ENCODE measurements around the gene RASA3. TPM values are rescaled to one million over a fixed set of nuclear protein-coding genes. Genes with fewer than 3 reads are reported as not detected.

RASA3 gene
- total RNA-seq, 1 experiment from 2014 or later = 0.95 TPM

DNA sequence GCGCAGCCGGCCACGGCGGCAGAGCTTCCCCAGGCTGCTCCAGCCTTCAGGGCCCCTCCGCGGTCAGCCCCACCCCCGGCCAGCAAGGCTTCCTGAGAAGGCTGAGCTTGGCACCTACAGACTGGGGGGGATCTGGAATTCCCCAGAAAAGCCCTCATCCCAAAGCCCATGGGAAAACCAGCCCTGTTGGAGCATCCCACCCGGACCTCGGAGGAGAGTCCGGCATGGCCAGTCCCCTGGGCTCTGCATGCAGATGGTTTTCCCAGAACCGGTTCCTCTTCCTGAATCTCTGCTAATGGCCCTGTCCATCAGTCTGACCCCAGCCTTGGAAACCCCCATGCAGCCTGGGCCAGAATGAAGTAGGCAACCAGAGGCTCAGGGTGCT is 10.3 kb downstream of the RASA3 start:
- no peak overlapping the region for H3K4me3 Mint-ChIP-seq (ENCODE audit: unreplicated experiment)
- peaks cover 19% of the 10 kb centered on the region; the same call in 1 of the 2 replicates for H3K4me1 ChIP-seq

DNA sequence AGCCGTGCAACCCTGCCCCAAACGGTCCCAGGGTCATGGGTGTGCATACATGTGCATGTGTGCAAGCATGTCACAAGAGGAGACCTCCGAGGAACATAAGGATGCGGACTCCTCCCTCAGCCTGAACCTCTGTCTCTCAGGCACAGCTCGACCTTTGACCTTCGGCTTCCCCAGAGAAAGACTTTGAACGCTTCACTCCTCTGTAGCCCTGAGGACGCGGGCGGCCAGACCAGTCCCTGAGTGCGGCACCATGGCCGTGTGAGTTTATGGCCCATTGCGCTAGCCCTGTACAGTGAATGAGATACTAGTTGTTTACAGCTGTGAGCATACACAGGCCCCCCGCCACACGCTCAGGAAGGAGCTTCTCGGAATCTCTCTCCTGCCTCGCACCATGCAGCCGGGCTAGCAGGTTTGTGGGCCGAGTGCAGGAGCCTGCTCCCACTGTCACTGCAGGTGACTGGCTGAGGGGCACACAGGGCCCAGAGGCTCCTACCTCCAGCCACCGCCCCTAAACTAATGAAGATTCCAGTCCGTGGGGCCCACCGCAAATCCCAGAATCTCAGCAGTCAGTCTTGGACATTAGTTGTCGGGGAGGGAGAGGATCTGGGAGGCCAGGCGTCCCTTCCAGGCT is 10.8 kb downstream of the RASA3 start:
- Histone ChIP-seq H3K27me3 (replicated peaks; ENCODE audit: control insufficient read depth, insufficient read depth, low read length) (no peaks in the 10 kb centered on the region), H3K36me3 (ENCODE audit: control insufficient read depth, insufficient read depth, low read length) (no peaks in the 10 kb centered on the region), H3K4me1 (peaks cover 19% of the 10 kb centered on the region; the same call in 1 of the 2 replicates), H3K4me3 (ENCODE audit: low read depth, low read length) (no peak overlapping the region), H3K9me3 (no peaks in the 10 kb centered on the region)
- TF ChIP-seq, protein P1, sequence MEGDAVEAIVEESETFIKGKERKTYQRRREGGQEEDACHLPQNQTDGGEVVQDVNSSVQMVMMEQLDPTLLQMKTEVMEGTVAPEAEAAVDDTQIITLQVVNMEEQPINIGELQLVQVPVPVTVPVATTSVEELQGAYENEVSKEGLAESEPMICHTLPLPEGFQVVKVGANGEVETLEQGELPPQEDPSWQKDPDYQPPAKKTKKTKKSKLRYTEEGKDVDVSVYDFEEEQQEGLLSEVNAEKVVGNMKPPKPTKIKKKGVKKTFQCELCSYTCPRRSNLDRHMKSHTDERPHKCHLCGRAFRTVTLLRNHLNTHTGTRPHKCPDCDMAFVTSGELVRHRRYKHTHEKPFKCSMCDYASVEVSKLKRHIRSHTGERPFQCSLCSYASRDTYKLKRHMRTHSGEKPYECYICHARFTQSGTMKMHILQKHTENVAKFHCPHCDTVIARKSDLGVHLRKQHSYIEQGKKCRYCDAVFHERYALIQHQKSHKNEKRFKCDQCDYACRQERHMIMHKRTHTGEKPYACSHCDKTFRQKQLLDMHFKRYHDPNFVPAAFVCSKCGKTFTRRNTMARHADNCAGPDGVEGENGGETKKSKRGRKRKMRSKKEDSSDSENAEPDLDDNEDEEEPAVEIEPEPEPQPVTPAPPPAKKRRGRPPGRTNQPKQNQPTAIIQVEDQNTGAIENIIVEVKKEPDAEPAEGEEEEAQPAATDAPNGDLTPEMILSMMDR (IDR thresholded peaks at IDR 0.05; ENCODE audit: insufficient read depth in 1 of 2, low read depth in 1 of 2, low read length in 1 of 2, severe bottlenecking in 1 of 2, unreplicated experiment in 1 of 2) = no peak
- ChIA-PET CTCF (no interaction called here), POLR2A (interaction anchor here (0.6 kb wide), 1 partner anchor 52 kb away, joined by 4 read pairs; no protein-coding TSS in a partner anchor)
- H3K27ac Mint-ChIP-seq (ENCODE audit: unreplicated experiment) = no peak overlapping the region
- intact Hi-C loops (cut with micrococcal nuclease; ENCODE audit: unreplicated experiment) = no loop called here
- no peaks in the 10 kb centered on the region for H3K27me3 Mint-ChIP-seq (ENCODE audit: insufficient read depth, unreplicated experiment)
- H3K4me3 Mint-ChIP-seq (ENCODE audit: unreplicated experiment) = no peak overlapping the region
- no TSS peak for BruUV-seq (replicated peaks)
- peaks cover 13% of the 10 kb centered on the region for H3K4me1 Mint-ChIP-seq (ENCODE audit: low read depth, unreplicated experiment)
- peak; percentile 46 to 65 for DNase-seq
- H3K36me3 Mint-ChIP-seq (ENCODE audit: insufficient read depth, unreplicated experiment) = no peaks in the 10 kb centered on the region
- H3K9me3 Mint-ChIP-seq (ENCODE audit: unreplicated experiment) = no peaks in the 10 kb centered on the region

More for the DNA sequence above, 10.3 kb downstream of the RASA3 start:
- Histone ChIP-seq H3K9me3 (no peaks in the 10 kb centered on the region), H3K4me3 (ENCODE audit: low read depth, low read length) (no peak overlapping the region), H3K27me3 (replicated peaks; ENCODE audit: control insufficient read depth, insufficient read depth, low read length) (no peaks in the 10 kb centered on the region), H3K36me3 (ENCODE audit: control insufficient read depth, insufficient read depth, low read length) (no peaks in the 10 kb centered on the region)
- intact Hi-C loops (cut with micrococcal nuclease; ENCODE audit: unreplicated experiment) = no loop called here
- Mint-ChIP-seq H3K36me3 (ENCODE audit: insufficient read depth, unreplicated experiment) (no peaks in the 10 kb centered on the region), H3K4me1 (ENCODE audit: low read depth, unreplicated experiment) (peaks cover 13% of the 10 kb centered on the region), H3K9me3 (ENCODE audit: unreplicated experiment) (no peaks in the 10 kb centered on the region), H3K27me3 (ENCODE audit: insufficient read depth, unreplicated experiment) (no peaks in the 10 kb centered on the region), H3K27ac (ENCODE audit: unreplicated experiment) (no peak overlapping the region)
- TF ChIP-seq, protein P1 (IDR thresholded peaks at IDR 0.05; ENCODE audit: insufficient read depth in 1 of 2, low read depth in 1 of 2, low read length in 1 of 2, severe bottlenecking in 1 of 2, unreplicated experiment in 1 of 2) = no peak
- no TSS peak for BruUV-seq (replicated peaks)
- ChIA-PET CTCF (no interaction called here), POLR2A (no interaction called here)
- DNase-seq = no peak

DNA sequence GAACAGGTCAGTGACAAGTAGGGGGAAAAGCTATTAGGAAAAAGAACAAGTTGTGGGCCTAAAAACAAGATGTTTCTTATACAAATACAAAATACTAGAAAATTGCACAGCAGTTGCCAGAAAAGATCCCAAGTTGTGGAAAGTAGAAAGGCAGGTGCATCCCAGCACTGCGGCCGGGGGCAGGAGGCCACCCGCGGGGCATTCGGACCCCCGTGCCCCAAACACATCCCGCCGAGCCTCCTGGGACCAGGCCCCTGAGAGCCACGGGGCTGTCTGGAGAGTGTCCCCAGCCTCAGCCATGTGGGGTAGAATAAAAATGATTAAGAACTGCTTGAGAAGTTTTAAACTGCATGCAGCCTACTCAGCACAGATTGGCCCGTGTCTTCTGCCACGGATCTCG is 11.4 kb downstream of the RASA3 start:
- TF ChIP-seq, protein P1 (IDR thresholded peaks at IDR 0.05; ENCODE audit: insufficient read depth in 1 of 2, low read depth in 1 of 2, low read length in 1 of 2, severe bottlenecking in 1 of 2, unreplicated experiment in 1 of 2) = no peak
- POLR2A ChIA-PET = interaction anchor here (0.6 kb wide), 1 partner anchor 52 kb away, joined by 4 read pairs; no protein-coding TSS in a partner anchor
- peak overlapping the region; percentile 26 for H3K4me3 Mint-ChIP-seq (ENCODE audit: unreplicated experiment)
- H3K36me3 Mint-ChIP-seq (ENCODE audit: insufficient read depth, unreplicated experiment) = no peaks in the 10 kb centered on the region
- no peak for DNase-seq
- Histone ChIP-seq H3K9me3 (no peaks in the 10 kb centered on the region), H3K27me3 (replicated peaks; ENCODE audit: control insufficient read depth, insufficient read depth, low read length) (no peaks in the 10 kb centered on the region), H3K4me3 (ENCODE audit: low read depth, low read length) (no peak overlapping the region), H3K4me1 (peaks cover 22% of the 10 kb centered on the region), H3K36me3 (ENCODE audit: control insufficient read depth, insufficient read depth, low read length) (no peaks in the 10 kb centered on the region)
- H3K4me1 Mint-ChIP-seq (ENCODE audit: low read depth, unreplicated experiment) = peaks cover 13% of the 10 kb centered on the region
- CTCF ChIA-PET = no interaction called here
- no TSS peak for BruUV-seq (replicated peaks)
- no peak overlapping the region for H3K27ac Mint-ChIP-seq (ENCODE audit: unreplicated experiment)
- H3K27me3 Mint-ChIP-seq (ENCODE audit: insufficient read depth, unreplicated experiment) = no peaks in the 10 kb centered on the region
- H3K9me3 Mint-ChIP-seq (ENCODE audit: unreplicated experiment) = no peaks in the 10 kb centered on the region
- intact Hi-C loops (cut with micrococcal nuclease; ENCODE audit: unreplicated experiment) = no loop called here
